ENCODE data around the gene KIF17.

The KIF17 gene

DNA sequence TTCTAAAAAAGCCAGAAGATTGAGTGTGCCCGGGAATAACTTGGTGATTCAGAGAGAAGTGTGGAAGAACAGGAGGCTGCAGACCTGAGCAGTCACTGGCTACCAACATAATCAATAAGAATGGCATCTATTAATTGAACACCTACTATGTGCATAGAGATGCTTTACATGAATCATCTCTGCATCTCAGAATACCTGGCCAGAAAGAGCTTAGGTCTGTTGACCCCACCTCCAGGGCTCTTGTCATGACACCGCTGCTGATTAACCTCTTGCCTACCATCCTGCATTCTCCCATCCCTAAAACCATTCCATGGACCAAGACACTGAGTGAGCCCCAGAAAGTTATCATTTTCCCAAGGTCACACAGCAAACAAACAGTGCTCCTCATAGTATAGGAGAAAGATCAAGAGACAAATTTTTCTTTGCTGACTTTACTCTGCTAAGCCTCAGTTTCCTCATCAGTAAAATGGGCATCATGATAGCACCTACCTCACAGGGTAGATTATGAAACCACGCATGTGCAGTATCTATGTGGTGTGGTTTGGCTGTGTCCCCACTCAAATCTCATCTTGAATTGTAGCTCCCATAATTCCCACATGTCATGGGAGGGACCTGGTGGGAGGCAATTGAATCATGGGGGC lies 100.8 kb downstream of the KIF17 start:
- DNase-seq, result no peak

DNA sequence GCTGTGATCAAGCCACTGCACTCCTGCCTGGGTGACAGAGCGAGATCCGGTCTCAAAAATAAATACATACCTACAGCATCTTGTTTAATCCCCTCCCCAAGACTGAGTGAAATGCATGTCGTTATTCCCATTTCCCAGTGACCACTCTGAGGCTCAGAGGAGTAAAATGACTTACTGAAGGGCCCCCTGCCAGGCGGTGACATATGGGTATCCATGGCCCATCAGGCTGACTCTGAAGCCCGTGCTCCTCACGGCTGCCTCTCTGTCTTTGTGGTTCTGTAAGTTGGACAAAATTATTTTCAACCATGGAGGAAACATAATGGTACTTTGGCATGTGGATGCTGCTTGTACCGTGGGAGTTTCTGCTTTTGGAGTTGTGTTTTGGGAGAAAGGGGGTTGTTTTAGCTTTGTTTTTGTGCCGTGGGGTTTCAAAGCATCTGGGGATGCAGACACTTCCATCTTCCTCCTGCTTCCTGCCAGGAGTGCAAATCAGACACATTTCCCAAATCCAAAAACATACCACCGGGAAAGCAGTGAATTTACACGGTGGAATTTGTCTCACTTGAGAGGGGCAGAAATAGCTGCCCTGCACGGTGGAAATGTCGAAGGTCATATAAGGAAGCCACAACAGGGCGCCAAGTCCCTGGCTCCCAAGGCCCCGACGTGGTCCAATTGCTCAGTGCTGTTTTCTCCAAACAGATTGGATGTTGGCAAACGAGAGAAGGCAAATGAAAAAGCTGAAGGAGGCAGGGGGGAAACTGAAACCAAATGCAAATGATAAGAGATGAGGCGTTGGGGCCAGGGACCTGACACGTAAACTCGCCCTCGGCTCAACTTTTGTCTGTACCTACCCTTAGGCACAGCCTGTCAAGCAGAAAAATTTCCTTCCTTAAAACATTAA lies 101.6 kb downstream of the KIF17 start:
- no peak for DNase-seq

DNA sequence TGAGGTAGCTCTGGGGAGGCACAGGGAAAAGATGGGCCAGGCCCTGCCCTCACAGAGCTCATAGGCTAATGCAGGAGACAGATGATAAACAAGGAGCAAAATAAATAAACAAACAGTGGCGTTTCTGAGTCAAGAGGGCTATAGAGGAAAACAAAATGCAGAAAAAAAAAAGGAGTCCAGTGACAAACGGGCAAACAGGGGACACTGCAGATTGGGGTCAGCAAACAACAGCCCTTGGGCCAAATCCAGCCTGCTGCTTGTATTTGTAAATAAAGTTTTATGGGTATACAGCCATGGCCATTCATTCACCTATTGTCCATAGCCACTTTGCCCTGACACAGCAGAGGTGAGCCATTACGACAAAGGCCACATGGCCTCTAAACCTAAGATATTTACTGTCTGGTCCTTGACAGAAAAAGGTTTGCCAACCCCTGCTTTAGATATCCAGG lies 103.7 kb downstream of the KIF17 start:
- DNase-seq, result no peak

Measured in 8988T (cell line).